Keratinocyte (primary cell): Measurements from ENCODE around the gene PRRC1. TPM values are rescaled to one million over a fixed set of nuclear protein-coding genes. Genes with fewer than 3 reads are reported as not detected.

Experiments
- DNase-seq: peaks from one replicate; pipeline ENCODE4 v3.0.0-alpha.2; 2011; ENCODE audit warnings: low read depth, missing footprints, low spot score
- FAIRE-seq: peaks from 2 replicates; lab custom pipeline; 2011; peaks lifted over from hg19 to GRCh38; lab: Jason Lieb, UNC
- H2AFZ ChIP-seq: 2 replicates; pipeline ENCODE4 v1.6.0; 2012; ENCODE audit warnings: low read length, control low read depth, inconsistent platforms; ENCODE audit not compliant: control insufficient read depth
- H3K27ac ChIP-seq: 2 replicates; pipeline ENCODE4 v1.5.1; 2011; ENCODE audit warnings: low read length; ENCODE audit not compliant: control insufficient read depth, insufficient read depth
- H3K27me3 ChIP-seq: 3 replicates; pipeline ENCODE4 v1.6.0; 2011; ENCODE audit warnings: low read length; ENCODE audit not compliant: control insufficient read depth, insufficient read depth; ENCODE audit errors: extremely low read depth
- H3K36me3 ChIP-seq, 2 experiments: 2 replicates in 1 of 2; 3 replicates in 1 of 2; pipeline ENCODE4 v1.5.1; 2011; ENCODE audit warnings: low read length in 2 of 2, mild to moderate bottlenecking in 1 of 2; ENCODE audit not compliant: control insufficient read depth in 2 of 2, insufficient read depth in 2 of 2; ENCODE audit errors: extremely low read depth in 1 of 2
- H3K4me1 ChIP-seq: 3 replicates; pipeline ENCODE4 v1.5.1; 2011; ENCODE audit warnings: low read length; ENCODE audit not compliant: control insufficient read depth, insufficient read depth; ENCODE audit errors: extremely low read depth
- H3K4me2 ChIP-seq: 3 replicates; pipeline ENCODE4 v1.6.0; 2011; ENCODE audit warnings: low read depth, low read length; ENCODE audit not compliant: control insufficient read depth, insufficient read depth; ENCODE audit errors: extremely low read depth
- H3K4me3 ChIP-seq, 3 experiments: fragments of 200-600 bp in 1 of 3; sonication (generic) in 1 of 3; 2 replicates in 2 of 3; 3 replicates in 1 of 3; pipeline ENCODE4 v1.5.1; 2011 to 2016; ENCODE audit warnings: low read length in 3 of 3, mild to moderate bottlenecking in 3 of 3, control low read depth in 2 of 3, inconsistent platforms in 1 of 3, low read depth in 1 of 3, mixed read lengths in 1 of 3, mixed run types in 1 of 3, moderate library complexity in 1 of 3; ENCODE audit not compliant: control insufficient read depth in 2 of 3, insufficient read depth in 2 of 3; ENCODE audit errors: extremely low read depth in 1 of 3
- H3K79me2 ChIP-seq: 2 replicates; pipeline ENCODE4 v1.6.0; 2012; ENCODE audit warnings: low read length; ENCODE audit not compliant: control insufficient read depth, insufficient read depth
- H3K9ac ChIP-seq: 3 replicates; pipeline ENCODE4 v1.6.0; 2011; ENCODE audit warnings: low read length; ENCODE audit not compliant: control insufficient read depth, insufficient read depth; ENCODE audit errors: extremely low read depth
- H3K9me1 ChIP-seq: 3 replicates; pipeline ENCODE4 v1.6.0; 2011; ENCODE audit warnings: low read length; ENCODE audit not compliant: control insufficient read depth, insufficient read depth; ENCODE audit errors: extremely low read depth
- H3K9me3 ChIP-seq: 2 replicates; pipeline ENCODE4 v1.5.1; 2012; ENCODE audit warnings: low read depth, low read length; ENCODE audit not compliant: control insufficient read depth
- H4K20me1 ChIP-seq: 3 replicates; pipeline ENCODE4 v1.6.0; 2011; ENCODE audit warnings: low read length; ENCODE audit not compliant: control insufficient read depth, insufficient read depth; ENCODE audit errors: extremely low read depth
- EZH2 ChIP-seq: IDR thresholded peaks from one replicate; pipeline ENCODE4 v1.6.1; 2012; ENCODE audit warnings: inconsistent platforms, mild to moderate bottlenecking, low read length, moderate library complexity
- dilution Hi-C: fragments of 300-500 bp; cut with MboI; formaldehyde crosslinking; loops from one replicate; pipeline ENCODE4 v1.7.0; 2020; ENCODE audit warnings: low sequenced_read_pairs; ENCODE audit not compliant: extremely low pct_ligation_motif_present
- polyA plus RNA-seq, 5 experiments: library from polyadenylated mRNA; depleted of rRNA in 3 of 5; stranded (reverse) in 3 of 5; stranded (forward) in 1 of 5; unstranded in 1 of 5; fragments of >200 nt; gene quantifications; 1 replicate in 1 of 5; 2 replicates in 3 of 5; 3 replicates in 1 of 5; pipeline versions ENCODE4 v1.2.1 to v1.2.3, GENCODE V29; 2011 to 2012; ENCODE audit warnings: missing spikeins in 2 of 5, low read depth in 1 of 5, low replicate concordance in 1 of 5
- TF ChIP-seq, protein P1 (sequence below), 3 experiments: IDR thresholded peaks in 1 of 3; conservative IDR thresholded peaks in 1 of 3; optimal IDR thresholded peaks in 1 of 3; 2 replicates in 2 of 3; 3 replicates in 1 of 3; pipeline versions ENCODE3 to v1.5.1; 2011; ENCODE audit warnings: low read length in 3 of 3, mild to moderate bottlenecking in 3 of 3, moderate library complexity in 2 of 3, control low read depth in 1 of 3, inconsistent platforms in 1 of 3; ENCODE audit not compliant: insufficient read depth in 2 of 3; ENCODE audit errors: extremely low read depth in 1 of 3

PRRC1 gene
- polyA plus RNA-seq, 1 donor (not counting 4 experiments of a cell fraction or from before 2014, with no cell fraction given): 48.6 TPM

- DNase-seq (no peak), FAIRE-seq (no peak)
- Histone ChIP-seq H3K4me3 (no peak overlapping the region), H3K4me2 (no peak overlapping the region), H3K27me3 (peaks cover 3% of the 10 kb centered on the region), H3K79me2 (no peaks in the 10 kb centered on the region), H3K9me1 (no peaks in the 10 kb centered on the region), H2AFZ (no peak overlapping the region), H4K20me1 (no peaks in the 10 kb centered on the region), H3K27ac (no peak overlapping the region), H3K9ac (no peak overlapping the region), H3K4me1 (no peaks in the 10 kb centered on the region), H3K9me3 (no peaks in the 10 kb centered on the region), H3K36me3 (no peaks in the 10 kb centered on the region)
- TF ChIP-seq, protein P1, sequence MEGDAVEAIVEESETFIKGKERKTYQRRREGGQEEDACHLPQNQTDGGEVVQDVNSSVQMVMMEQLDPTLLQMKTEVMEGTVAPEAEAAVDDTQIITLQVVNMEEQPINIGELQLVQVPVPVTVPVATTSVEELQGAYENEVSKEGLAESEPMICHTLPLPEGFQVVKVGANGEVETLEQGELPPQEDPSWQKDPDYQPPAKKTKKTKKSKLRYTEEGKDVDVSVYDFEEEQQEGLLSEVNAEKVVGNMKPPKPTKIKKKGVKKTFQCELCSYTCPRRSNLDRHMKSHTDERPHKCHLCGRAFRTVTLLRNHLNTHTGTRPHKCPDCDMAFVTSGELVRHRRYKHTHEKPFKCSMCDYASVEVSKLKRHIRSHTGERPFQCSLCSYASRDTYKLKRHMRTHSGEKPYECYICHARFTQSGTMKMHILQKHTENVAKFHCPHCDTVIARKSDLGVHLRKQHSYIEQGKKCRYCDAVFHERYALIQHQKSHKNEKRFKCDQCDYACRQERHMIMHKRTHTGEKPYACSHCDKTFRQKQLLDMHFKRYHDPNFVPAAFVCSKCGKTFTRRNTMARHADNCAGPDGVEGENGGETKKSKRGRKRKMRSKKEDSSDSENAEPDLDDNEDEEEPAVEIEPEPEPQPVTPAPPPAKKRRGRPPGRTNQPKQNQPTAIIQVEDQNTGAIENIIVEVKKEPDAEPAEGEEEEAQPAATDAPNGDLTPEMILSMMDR (optimal IDR thresholded peaks at IDR 0.05 in 1 of 3, IDR thresholded peaks at IDR 0.05 in 1 of 3, conservative IDR thresholded peaks at IDR 0.05 in 1 of 3; ENCODE audit: extremely low read depth in 1 of 3, insufficient read depth in 2 of 3, low read length in 3 of 3): no peak
- TF ChIP-seq EZH2: no peak
- dilution Hi-C loops: no loop called here
Observed at GRCh38 chr5:127581450-127581849, 64.0 kb downstream of the PRRC1 start.

- Histone ChIP-seq H3K79me2 (no peaks in the 10 kb centered on the region), H3K4me2 (no peak overlapping the region), H3K9me3 (no peaks in the 10 kb centered on the region), H2AFZ (no peak overlapping the region), H3K27ac (no peak overlapping the region), H3K4me3 (no peak overlapping the region), H3K9me1 (no peaks in the 10 kb centered on the region), H4K20me1 (no peaks in the 10 kb centered on the region), H3K9ac (no peak overlapping the region), H3K27me3 (peaks cover 3% of the 10 kb centered on the region), H3K4me1 (no peaks in the 10 kb centered on the region), H3K36me3 (no peaks in the 10 kb centered on the region)
- DNase-seq: no peak
- dilution Hi-C loops: no loop called here
- FAIRE-seq: no peak
- no peak for TF ChIP-seq EZH2
- TF ChIP-seq, protein P1 (optimal IDR thresholded peaks at IDR 0.05 in 1 of 3, IDR thresholded peaks at IDR 0.05 in 1 of 3, conservative IDR thresholded peaks at IDR 0.05 in 1 of 3; ENCODE audit: extremely low read depth in 1 of 3, insufficient read depth in 2 of 3, low read length in 3 of 3): no peak
Observed at GRCh38 chr5:127582773-127583370, 65.4 kb downstream of the PRRC1 start.
